HG02763 (cell line): ENCODE measurements around the gene POLR2E.

Experiments
- ATAC-seq: cut with Tn5 transposase; IDR thresholded peaks from one replicate; pipeline ENCODE4 v1.9.1; 2021; ENCODE audit warnings: mild to moderate bottlenecking, moderate library complexity; ENCODE audit not compliant: unreplicated experiment

POLR2E gene

DNA sequence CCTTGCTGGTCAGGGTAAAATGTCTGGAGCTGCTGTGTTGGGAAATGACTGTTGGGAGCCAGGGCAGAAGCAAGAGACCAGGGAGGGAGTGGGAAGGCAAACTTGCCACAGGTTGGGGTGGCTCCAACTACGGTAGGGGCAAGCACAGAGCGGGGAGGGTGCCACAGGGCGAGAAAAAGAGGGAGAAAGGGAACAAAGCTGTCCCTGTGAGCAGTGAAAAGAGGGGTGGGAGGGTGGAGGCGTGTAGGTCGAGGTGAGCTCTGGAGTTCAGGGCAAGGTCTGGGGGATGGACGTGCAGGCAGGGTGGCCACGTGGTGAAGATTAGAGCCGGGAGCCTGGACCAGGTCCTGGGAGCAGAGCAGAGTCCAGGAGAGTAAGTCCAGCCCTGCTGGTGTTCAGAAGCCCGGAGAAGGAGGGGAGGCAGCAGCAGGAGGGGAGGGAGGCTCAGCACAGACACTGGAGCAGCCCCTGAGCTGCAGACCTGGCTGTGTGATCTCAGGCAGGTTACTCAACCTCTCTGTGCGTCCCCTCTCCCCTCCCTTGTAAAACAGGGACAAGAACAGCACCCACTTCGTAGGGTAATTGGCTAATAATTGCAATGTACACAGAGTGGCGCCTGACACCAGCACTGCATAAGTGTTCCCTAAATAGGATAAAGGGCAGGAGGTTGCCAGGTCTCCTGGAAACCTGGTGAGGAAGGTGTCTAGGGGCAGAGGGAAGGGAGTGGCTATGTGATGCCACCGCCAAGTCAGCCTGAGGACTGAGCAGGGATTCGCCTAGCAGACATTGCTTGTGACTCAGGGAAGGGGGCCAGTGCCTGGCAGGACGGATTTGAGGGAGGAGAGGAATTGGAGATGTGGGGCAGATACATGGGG lies 3.2 kb upstream of the POLR2E start:
- no peak for ATAC-seq

DNA sequence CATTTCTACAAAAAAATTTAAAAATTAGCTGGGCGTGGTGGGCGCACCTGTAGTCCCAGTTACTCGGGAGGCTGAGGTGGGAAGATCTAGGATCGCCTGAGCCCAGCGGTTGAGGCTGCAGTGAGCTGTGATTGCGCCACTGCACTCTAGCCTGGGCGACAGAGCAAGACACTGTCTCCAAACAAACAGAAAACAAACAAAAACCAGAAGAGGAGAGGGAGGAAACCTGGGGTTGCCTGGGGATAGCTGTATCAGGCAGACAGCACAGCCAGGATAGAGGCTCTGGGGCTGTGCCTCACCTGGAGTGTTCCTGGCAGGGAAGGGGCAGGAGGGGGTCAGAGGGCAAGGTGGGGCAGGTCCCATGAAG lies 2.6 kb upstream of the POLR2E start:
- ATAC-seq = no peak

DNA sequence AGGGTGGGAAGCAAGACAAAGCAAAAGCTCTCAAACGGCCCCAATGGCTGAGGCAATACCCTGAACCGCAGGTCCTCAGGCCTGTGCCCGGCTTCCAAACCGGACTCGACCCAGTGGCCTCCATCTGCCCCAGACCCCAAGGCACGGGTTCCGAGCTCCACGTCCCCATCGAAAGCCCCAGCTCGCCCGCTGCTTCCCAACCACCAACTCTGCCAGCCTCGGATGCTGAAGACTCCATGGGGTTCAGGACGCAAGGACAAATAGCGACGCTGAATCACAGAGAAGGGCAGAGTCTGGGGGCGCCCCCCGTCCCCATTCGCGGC lies 559 bp downstream of the POLR2E start:
- no peak for ATAC-seq

DNA sequence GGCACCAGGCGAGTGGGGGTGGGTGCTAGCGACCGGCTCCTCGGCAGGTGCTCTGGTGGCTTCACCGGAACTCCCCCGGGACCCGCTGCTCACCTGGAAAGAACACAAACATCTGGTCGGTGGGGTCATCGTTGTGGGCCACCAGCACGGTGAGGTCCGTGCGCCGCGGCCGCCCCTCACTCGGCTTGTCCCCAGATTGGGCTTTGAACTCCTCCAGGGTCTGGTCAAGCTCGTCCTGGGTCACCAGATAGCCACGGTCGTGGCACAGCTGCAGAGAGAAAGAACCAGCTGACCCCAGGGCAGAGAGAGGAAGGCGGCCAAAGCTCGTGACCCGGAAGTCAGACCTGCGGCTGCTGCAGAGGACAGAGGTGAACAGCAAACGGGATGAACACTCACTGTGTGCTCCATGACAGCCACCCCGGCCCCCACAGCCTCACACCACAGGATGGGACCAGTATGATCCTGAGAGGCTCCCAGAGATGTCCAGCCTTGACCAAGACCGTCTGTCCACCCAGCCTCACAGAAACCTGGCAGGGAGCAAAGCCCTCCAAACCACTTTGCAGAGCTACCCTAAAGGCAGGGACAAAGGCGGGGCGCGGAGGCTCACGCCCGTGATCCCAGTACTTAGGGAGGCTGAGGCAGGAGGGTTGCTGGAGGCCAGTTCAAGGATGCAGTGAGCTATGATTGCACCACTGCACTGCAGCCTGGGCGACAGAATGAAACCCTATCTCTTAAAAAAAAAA lies 1.2 kb downstream of the POLR2E start:
- no peak for ATAC-seq

DNA sequence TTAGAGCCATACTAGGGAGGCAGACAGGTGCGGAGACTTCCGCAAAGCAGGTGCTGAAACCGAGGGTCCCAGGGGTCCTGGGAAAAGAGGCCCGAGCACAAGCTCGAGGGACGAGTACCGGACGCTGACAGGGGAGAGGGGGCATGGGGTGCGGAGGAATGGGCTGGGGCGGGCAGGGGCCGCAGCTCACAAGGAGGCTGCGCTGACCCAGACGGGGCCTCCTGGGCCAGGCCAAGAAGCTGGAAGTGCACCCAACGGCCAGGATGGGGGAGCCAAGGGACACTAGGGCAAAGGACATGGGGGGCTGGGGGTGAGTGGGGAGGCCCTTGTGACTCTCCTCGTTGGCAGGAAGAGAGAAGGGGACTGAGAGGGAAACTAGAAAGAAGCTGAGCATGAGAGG lies 1.8 kb downstream of the POLR2E start:
- no peak for ATAC-seq

DNA sequence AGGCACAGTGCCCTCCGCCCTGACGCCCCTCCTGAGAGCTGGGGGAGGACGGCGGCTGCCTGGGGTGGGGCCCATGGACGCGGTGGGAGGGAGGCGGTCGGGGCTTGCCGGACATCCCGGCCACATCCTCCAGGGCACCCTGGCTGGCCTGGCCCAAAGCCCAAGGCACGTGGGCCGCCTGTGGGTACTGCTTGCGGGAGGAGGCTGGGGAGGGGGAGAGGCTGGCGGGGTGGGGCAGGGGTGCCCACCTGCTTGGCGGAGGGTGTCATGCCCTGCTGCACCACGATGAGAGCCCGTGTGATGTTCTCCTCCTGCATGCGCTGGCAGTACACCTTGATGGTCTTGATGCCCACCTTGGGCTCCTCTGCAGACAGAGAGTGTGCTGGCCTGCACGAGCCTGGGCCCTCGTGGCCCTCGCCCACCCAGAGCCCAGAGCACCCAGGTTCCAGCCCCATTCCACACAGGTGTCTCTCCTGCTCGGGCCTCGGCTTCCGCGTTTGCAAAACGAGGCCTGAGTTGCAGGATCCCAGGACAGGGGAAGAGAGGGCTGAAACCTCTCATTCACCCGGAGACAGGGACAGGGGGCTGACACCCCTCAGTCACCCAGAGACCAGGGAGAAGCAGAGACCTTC lies 3.5 kb downstream of the POLR2E start:
- ATAC-seq = no peak

DNA sequence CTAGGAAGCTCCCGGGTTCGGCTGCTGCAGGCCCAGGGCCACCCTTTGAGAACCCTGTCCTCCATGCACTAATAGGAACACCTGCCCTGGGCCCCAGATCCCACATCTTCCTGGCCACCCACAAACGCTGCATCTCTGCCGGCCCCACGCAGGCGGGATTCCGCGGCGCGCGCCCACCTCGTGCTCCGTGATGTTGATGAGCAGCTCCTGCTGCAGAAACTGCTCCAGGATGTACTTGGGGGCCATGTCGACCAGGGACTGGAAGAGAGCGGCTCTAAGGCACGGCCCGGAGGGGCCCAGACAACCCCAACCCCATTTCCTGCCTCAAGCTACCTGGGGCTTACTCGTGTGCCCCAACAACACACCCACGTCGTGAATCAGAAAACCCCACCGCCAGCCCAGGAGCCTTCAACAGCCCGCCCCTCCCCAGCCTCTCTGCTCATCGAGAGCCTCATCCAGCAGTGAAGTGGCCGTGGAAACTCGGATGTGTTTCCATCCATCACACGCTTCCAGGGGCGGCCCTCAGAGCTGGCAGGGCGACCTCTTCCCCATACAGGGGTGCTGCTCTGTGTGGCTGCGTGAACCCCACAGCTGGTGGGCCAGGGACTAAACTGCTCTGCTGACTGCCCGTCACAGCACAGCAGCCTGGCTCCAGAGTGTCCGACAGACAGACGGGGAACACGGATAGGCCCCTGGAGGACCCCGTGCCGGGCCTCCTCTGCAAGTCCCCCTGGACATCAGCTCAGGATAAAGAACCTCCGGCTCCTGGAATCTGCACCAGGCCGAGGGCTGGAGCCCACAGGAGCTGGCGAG lies 4.2 kb downstream of the POLR2E start:
- ATAC-seq = no peak

DNA sequence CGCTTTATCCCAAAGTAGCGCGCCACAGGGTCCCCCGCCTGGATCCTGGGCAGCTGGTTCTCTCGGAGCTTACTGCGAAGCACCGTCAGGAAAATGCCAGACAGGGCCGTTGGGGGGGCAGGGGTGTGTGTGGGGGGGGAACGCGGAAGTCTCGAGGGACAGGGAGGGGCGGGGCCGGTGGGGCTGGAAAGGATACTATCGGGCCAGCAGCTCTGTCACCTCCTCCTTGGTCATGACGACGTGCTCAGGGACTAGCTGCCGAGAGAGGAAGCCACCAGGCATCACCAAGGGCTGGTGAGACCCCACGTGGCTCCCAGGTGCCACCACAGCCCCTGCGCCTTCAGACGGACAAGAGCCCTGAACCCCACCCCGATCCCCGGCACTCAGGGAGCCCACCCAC lies 5.3 kb downstream of the POLR2E start:
- no peak for ATAC-seq

DNA sequence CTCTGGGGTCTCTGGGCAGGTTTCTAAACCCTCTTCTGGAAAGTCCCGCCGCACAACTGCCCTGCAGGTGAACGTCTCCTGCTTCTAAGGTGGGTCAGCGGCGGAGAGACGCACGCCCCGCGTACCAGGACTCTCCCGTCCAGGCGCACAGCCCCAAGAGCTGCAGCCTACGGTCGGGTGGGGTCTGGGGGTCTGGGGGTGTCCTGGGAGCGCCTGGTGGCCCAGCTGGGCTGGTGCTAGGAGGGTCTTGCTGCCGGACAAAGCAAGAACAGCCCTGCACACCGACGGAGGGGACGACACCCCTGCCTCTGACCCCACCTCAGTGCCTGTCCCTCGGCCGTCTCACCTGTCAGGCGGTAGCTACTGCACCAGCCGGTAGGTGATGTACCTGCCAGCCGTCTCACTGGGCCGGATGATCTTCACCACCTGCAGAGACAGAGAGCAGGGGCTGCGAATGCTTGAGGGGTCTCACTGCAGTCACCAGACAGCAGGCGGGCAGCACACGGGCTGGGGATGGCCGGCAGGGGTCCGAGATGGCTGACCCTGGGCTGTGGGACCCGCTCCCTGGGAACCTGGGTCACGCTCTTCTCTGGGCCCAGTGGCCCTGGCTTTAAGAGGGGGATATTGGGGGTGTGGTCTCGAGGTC lies 5.9 kb downstream of the POLR2E start:
- no peak for ATAC-seq

DNA sequence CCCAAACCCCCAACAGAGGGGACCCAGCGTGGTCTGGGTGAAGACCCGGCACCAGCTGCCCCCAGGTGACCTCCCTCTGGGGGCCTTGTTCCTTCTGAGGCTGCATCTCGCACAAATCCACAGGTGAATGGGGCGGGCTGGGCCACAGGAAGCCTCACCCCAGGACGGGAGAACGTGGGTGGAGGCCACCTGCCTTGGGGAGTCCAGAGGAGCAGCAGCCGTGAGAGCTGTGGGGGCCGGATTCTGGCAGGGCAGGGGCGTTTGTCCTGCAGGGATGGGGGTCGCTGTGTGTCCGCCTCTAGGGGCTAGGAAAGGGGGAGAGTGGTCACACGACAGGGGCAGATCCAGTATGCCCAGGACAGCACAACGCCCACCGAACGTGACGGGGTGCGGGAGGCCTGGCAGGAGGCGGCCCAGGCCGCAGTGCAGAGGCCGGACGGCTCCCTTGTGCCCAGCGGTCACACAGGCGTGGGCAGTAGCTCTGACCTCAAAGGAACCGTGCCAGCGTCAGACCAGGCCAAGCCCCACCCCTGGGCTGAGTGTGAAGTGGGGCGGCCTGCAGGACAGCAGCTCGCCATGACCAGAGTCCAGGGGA lies 6.7 kb downstream of the POLR2E start:
- ATAC-seq = no peak

DNA sequence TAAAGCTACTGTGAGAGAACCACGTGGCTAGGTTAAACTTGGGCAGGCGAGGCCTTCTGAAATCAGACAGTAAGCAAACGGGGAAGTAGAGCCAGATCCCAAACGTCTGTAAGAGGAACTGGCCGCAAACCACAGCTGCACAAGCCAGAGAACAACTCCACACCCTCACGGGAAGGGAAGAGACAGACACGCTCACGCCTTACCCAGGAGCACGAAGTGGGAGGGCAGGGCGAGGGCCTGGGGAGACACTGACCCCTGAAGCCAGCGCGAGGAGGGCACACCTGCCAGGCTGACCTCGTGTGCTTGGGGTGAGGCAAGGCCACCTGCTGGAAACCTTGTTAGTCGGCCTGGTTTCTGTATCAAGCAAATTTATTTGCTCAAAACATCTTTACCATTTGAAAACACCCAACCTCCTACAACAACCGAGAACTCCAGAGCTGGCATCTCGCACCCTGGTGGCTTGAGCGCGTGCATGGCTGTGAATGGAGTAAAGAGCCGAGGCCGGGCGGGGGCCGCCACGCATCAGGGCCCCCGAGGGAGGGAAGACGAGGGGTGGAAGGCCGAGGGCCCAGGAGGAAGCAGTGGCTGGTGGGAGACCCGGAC lies 7.3 kb downstream of the POLR2E start:
- no peak for ATAC-seq

DNA sequence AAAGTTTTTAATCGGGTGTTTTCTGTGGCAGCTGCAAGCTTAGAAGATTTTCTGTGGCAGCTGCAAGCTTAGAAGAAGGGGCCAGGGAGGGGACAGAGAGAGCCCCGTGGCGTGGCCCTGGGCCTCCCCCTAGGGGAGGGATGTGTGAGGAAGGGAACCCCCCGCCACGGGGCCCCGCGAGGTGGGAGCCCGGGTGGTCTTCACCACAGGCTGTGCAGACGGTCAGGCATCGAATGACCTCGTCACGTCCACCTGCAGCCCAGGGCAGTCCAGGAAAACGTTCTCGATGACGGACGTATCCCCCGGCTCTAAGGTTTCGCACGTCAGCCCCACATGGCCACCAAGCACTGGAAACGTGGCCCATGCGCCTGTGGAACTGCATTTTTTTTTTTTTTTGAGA lies 8.6 kb downstream of the POLR2E start:
- ATAC-seq = no peak

DNA sequence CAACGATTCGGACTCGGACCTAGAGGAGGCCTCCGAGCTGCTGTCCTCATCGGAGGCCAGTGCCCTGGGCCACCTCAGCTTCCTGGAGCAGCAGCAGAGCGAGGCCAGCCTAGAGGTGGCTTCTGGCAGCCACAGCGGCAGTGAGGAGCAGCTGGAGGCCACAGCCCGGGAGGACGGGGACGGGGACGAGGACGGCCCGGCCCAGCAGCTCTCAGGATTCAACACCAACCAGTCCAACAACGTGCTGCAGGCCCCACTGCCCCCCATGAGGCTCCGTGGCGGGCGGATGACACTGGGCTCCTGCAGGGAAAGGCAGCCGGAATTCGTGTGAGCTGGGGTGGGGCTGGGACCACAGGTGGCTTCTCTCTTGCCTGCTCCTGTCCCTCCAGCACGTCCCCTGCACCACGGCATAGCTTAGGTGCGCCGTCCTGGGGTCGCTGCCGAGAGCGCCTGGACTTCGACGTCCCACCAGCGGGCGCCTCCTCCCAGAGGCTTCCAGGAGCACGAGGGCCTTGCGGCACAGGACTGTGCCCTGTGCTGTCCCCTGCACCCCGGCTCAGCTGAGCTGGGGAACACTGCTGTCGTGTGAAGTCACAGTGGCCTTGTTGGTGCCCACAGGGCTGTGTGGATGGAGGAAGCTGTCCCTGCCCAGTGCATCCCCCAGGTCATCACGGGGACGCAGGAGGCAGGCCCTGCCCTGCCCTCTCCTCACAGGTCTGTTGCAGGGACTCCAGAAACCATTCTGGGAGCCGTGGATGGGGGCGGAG lies 9.3 kb downstream of the POLR2E start:
- ATAC-seq = no peak

DNA sequence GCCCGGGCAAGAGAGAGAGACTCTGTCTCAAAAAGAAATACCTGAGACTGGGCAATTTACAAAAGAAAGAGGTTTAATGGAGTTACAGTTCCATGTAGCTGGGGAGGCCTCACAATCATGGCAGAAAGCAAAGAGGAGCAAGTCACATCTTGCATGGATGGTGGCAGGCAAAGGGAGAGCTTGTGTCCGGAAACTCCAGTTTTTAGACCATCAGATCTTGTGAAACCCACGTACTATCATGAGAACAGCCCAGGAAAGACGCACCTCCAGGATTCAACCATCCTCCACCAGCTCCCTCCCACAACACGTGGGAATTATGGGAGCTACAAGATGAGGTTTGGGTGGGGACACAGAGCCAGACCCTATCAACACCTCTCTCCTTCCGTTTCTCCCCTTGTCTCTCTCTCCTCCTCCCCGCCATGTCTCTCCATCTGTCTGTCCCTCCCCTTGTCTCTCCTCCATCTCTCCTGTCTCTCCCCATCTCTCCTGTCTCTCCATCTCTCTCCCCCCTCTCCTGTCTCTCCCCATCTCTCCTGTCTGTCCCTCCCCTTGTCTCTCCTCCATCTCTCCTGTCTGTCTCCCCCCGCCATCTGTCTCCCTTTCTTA lies 10.0 kb downstream of the POLR2E start:
- no peak for ATAC-seq

DNA sequence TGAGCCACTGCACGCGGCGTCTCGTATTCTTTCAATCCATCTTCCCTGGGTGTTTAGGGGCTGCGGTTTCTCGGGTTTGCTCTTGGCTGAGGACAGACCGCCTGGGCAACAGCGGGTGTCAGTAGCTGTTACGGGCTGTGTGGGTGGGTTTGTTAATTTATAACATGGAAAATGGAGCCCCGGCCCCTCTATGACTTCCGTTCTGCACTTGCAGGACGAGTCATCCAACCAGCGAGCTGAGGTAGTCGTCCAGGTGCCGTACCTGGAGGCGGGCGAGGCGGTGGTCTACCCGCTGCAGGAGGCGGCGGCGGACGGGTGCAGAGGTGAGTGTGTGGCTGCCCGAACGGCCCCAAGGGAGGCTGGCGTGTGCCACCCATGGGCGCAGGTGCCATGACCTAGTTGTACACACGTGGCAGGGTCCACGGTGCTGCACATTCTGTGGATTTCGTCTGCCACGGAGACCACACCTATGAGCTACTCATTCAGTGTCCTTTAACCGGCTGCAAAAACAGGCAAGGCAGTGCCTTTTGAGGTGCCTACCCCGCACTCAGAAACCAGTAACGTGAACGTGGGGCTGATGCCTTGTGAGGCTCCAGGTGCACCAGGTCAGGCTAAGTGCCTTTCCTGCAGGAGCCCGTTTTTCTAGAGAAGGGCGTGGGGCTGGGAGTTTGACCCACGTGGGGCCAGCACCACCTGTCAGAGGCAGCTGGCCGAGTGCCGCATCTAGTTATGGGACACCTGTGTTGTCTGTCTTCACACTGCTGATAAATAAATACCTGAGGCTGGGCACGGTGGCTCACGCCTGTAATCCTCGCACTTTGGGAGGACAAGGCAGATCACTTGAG lies 10.9 kb downstream of the POLR2E start:
- no peak for ATAC-seq

DNA sequence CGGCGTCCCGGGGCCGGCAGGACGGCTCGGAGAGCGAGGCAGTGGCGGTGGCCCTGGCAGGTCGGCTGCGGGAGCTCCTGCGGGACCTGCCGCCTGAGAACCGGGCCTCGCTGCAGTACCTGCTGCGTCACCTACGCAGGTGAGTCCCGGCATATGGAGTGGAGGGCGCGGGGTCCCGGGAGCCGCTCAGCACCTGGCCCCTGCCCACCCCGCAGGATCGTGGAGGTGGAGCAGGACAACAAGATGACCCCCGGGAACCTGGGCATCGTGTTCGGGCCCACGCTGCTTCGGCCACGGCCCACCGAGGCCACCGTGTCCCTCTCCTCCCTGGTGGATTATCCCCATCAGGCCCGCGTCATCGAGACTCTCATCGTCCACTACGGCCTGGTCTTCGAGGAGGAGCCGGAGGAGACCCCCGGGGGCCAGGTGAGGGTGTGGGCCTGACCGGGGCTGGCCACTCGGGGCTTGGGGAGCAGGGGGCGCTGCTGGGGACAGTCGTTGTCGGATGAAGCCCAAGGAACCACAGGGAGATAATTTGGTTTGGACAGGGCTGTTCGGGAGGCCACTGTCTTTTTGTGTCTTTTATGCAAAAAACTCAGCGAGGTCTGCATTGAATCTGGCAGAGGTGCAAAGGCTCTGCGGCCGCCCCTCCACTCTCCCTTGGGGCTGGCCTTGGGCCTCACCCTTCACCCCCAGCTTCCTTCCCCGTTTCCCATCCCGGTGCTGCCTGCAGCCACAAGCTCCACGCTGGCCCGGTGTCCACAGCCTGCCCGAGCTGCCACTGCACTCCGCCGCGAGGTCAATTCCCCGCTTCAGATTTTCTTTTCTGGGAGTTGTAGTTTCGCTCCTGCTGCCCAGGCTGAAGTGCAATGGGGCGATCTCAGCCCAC lies 12.0 kb downstream of the POLR2E start:
- ATAC-seq = no peak
